ENCODE results near the gene BPHL.

DNA sequence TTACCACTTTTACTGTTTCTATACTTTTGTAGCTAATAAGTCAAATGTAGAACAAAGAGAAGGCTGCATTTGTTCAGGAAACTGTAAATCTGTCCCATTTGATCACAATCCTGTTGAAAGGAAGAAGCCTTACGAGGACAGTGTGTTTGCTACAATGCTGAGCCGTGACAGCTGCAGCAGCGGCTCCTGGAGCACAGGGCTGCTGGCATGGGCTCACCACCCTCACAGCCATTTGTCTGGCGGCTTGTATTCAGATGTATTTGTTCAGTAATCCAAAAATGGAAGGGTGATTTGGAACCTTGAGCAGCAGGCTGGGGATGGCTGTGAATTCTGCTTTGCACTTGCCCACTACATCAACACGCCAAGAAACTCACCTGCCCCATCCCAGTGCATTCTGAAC, 33.2 kb downstream of the BPHL start:
- TF ChIP-seq, protein P1, sequence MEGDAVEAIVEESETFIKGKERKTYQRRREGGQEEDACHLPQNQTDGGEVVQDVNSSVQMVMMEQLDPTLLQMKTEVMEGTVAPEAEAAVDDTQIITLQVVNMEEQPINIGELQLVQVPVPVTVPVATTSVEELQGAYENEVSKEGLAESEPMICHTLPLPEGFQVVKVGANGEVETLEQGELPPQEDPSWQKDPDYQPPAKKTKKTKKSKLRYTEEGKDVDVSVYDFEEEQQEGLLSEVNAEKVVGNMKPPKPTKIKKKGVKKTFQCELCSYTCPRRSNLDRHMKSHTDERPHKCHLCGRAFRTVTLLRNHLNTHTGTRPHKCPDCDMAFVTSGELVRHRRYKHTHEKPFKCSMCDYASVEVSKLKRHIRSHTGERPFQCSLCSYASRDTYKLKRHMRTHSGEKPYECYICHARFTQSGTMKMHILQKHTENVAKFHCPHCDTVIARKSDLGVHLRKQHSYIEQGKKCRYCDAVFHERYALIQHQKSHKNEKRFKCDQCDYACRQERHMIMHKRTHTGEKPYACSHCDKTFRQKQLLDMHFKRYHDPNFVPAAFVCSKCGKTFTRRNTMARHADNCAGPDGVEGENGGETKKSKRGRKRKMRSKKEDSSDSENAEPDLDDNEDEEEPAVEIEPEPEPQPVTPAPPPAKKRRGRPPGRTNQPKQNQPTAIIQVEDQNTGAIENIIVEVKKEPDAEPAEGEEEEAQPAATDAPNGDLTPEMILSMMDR (conservative IDR thresholded peaks at IDR 0.05; ENCODE audit: low read depth, low read length), result no peak
- TF ChIP-seq POLR2A (IDR thresholded peaks at IDR 0.05; ENCODE audit: low read depth, low read length), result no peak
- TF ChIP-seq MAZ (IDR thresholded peaks at IDR 0.05; ENCODE audit: borderline replicate concordance, low read depth, low read length), result no peak
- no peak for TF ChIP-seq RAD21 (IDR thresholded peaks at IDR 0.05; ENCODE audit: low read length)
- TF ChIP-seq MAFK (IDR thresholded peaks at IDR 0.05; ENCODE audit: low read depth, low read length), result no peak
- no peak for TF ChIP-seq MXI1 (IDR thresholded peaks at IDR 0.05; ENCODE audit: borderline replicate concordance, low read depth, low read length)
- TF ChIP-seq NFE2L2 (IDR thresholded peaks at IDR 0.05; ENCODE audit: low read depth, low read length), result no peak
- TF ChIP-seq RFX5 (IDR thresholded peaks at IDR 0.05; ENCODE audit: low read depth, low read length), result no peak
- TF ChIP-seq CHD1 (IDR thresholded peaks at IDR 0.05; ENCODE audit: low read depth, low read length), result no peak
- no peak for TF ChIP-seq BHLHE40 (IDR thresholded peaks at IDR 0.05; ENCODE audit: low read depth, low read length)
- TF ChIP-seq, protein P2, sequence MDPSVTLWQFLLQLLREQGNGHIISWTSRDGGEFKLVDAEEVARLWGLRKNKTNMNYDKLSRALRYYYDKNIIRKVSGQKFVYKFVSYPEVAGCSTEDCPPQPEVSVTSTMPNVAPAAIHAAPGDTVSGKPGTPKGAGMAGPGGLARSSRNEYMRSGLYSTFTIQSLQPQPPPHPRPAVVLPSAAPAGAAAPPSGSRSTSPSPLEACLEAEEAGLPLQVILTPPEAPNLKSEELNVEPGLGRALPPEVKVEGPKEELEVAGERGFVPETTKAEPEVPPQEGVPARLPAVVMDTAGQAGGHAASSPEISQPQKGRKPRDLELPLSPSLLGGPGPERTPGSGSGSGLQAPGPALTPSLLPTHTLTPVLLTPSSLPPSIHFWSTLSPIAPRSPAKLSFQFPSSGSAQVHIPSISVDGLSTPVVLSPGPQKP (IDR thresholded peaks at IDR 0.05; ENCODE audit: borderline replicate concordance, low read depth, low read length), result no peak
- no peak for TF ChIP-seq CEBPB (IDR thresholded peaks at IDR 0.05; ENCODE audit: low read depth, low read length)

Data from IMR-90 (cell line).